ENCODE measurements around the gene KCNH1.

Gene KCNH1

DNA sequence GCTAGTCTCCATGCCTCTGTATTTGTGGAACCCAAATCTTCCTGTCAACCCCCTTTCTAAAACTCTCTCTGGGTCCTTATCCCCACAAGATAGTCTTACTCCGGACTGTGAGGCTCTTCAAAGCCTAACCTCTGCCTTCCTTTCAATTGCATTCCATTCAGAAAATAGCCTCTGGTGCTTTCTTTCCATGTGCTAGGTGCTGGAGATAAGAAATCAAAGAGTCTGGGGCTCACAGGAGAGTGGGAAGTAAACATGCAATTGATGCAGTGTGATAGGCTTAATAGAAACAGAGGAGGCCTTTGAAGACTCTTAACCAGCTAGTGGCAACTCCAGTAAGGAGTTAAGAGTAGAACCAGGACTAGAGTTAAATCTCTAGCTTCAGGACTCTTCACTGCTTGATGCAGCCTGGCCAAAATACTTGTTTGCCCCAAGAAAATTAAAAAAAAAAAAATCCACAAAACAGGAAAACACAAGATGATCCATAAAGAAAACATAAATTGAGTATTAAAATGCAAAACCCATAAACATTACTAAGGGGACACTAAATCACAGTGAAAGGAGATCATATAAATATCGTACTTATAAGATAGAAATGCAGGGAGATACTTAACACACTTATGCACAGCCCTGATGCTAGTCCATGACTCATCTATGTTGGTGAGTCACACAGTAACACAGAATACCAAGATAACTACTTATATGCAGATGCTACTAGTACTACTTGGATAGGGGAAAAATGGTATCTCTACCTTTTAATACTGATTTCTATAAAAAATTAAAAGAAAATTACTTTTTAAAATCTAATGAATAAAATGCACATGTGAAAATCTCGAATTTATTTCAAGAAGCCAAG is 341.5 kb downstream of the KCNH1 start:
- Histone ChIP-seq H3K9ac (ENCODE audit: low read length) (no peak overlapping the region), H3K27me3 (replicated peaks; ENCODE audit: control insufficient read depth, insufficient read depth, low read length) (peaks cover 12% of the 10 kb centered on the region), H3K9me3 (ENCODE audit: control insufficient read depth, low read length) (no peaks in the 10 kb centered on the region), H3K36me3 (ENCODE audit: control insufficient read depth, insufficient read depth, low read length, severe bottlenecking) (no peaks in the 10 kb centered on the region), H3K4me1 (ENCODE audit: control insufficient read depth, insufficient read depth, low read length) (no peaks in the 10 kb centered on the region), H3K4me3 (ENCODE audit: low read length) (no peak overlapping the region)
- DNase-seq (ENCODE audit: low read depth), result peak; percentile 72

- Histone ChIP-seq H3K4me3 (ENCODE audit: low read length) (no peak overlapping the region), H3K4me1 (ENCODE audit: control insufficient read depth, insufficient read depth, low read length) (no peaks in the 10 kb centered on the region), H3K27me3 (replicated peaks; ENCODE audit: control insufficient read depth, insufficient read depth, low read length) (peaks cover 10% of the 10 kb centered on the region), H3K9me3 (ENCODE audit: control insufficient read depth, low read length) (no peaks in the 10 kb centered on the region), H3K9ac (ENCODE audit: low read length) (no peak overlapping the region), H3K36me3 (ENCODE audit: control insufficient read depth, insufficient read depth, low read length, severe bottlenecking) (no peaks in the 10 kb centered on the region)
- DNase-seq (ENCODE audit: low read depth), result no peak
Observed at GRCh38 chr1:210790196-210790595, 343.8 kb downstream of the KCNH1 start.

DNA sequence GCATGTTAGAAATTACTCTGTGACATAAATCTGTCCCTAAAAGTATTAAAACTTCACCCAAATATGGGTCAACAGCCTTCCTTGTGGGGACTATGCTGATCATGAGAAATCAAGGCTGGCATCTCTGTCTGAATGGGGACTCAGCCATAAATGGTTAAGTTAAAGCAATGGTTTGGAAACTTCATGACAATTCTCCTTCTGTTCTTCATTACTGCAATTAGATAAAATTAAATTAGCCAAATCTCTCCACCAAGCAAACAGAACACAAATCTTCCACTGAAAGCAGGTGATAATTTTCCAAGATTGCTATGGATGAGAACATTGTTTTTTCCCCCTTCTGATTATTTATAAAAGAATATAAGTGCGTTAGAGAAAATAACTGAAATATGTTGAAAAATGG is 346.1 kb downstream of the KCNH1 start:
- Histone ChIP-seq H3K9me3 (ENCODE audit: control insufficient read depth, low read length) (no peaks in the 10 kb centered on the region), H3K9ac (ENCODE audit: low read length) (no peak overlapping the region), H3K4me3 (ENCODE audit: low read length) (no peak overlapping the region), H3K36me3 (ENCODE audit: control insufficient read depth, insufficient read depth, low read length, severe bottlenecking) (no peaks in the 10 kb centered on the region), H3K4me1 (ENCODE audit: control insufficient read depth, insufficient read depth, low read length) (no peaks in the 10 kb centered on the region), H3K27me3 (replicated peaks; ENCODE audit: control insufficient read depth, insufficient read depth, low read length) (peaks cover 8% of the 10 kb centered on the region)
- no peak for DNase-seq (ENCODE audit: low read depth)

- H3K4me1 ChIP-seq (ENCODE audit: control insufficient read depth, insufficient read depth, low read length), result no peaks in the 10 kb centered on the region
- H3K36me3 ChIP-seq (ENCODE audit: control insufficient read depth, insufficient read depth, low read length, severe bottlenecking), result no peaks in the 10 kb centered on the region
- DNase-seq (ENCODE audit: low read depth), result no peak
- no peaks in the 10 kb centered on the region for H3K9me3 ChIP-seq (ENCODE audit: control insufficient read depth, low read length)
- H3K4me3 ChIP-seq (ENCODE audit: low read length), result no peak overlapping the region
- peaks cover 9% of the 10 kb centered on the region for H3K27me3 ChIP-seq (replicated peaks; ENCODE audit: control insufficient read depth, insufficient read depth, low read length)
- no peak overlapping the region for H3K9ac ChIP-seq (ENCODE audit: low read length)
Observed at GRCh38 chr1:210786546-210786945, 347.4 kb downstream of the KCNH1 start.

DNA sequence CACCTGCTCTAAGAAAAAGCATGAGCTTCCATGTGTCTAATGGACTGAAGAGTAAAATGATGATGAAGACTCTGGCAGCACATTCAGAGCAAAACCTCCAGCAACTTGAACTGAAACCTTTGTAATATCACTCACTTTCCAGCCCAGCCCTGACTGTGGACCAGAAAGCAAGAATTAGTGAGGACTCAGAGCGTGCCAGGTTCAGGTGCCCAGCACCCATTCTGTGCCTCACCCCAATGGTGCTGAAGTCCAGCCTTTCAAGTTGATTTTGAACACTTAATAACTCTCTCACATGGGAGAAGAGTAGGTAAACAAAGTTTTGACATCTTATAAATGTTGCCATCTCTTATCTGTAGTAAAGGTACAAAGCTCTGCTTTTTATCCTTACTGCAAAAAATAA is 350.0 kb downstream of the KCNH1 start:
- no peak for DNase-seq (ENCODE audit: low read depth)

DNA sequence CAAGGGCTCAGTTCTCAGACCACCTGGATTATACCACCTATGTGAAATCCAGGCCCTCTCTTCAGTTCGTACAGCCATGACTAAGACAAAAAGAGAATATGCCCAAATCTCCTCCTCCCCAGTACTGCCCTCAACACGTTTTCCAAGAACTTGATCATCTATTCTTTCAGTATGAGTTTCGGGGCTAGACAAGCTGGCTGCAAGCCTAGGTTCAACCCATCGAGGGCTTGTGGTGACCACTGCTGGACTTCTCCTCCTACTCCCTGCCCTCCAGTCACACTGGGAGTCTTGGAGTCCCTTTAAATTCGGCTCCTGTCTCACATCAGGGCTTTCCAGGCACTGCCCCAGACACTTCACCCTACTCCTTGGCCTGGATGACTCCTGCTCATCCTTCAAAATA is 352.3 kb downstream of the KCNH1 start:
- Histone ChIP-seq H3K4me3 (ENCODE audit: low read length) (no peak overlapping the region), H3K36me3 (ENCODE audit: control insufficient read depth, insufficient read depth, low read length, severe bottlenecking) (no peaks in the 10 kb centered on the region), H3K9me3 (ENCODE audit: control insufficient read depth, low read length) (no peaks in the 10 kb centered on the region), H3K4me1 (ENCODE audit: control insufficient read depth, insufficient read depth, low read length) (no peaks in the 10 kb centered on the region), H3K27me3 (replicated peaks; ENCODE audit: control insufficient read depth, insufficient read depth, low read length) (peaks cover 6% of the 10 kb centered on the region), H3K9ac (ENCODE audit: low read length) (no peak overlapping the region)
- DNase-seq (ENCODE audit: low read depth), result no peak

More for the DNA sequence above, 350.0 kb downstream of the KCNH1 start:
- Histone ChIP-seq H3K27me3 (replicated peaks; ENCODE audit: control insufficient read depth, insufficient read depth, low read length) (peaks cover 9% of the 10 kb centered on the region), H3K4me3 (ENCODE audit: low read length) (no peak overlapping the region), H3K9ac (ENCODE audit: low read length) (no peak overlapping the region), H3K4me1 (ENCODE audit: control insufficient read depth, insufficient read depth, low read length) (no peaks in the 10 kb centered on the region), H3K36me3 (ENCODE audit: control insufficient read depth, insufficient read depth, low read length, severe bottlenecking) (no peaks in the 10 kb centered on the region), H3K9me3 (ENCODE audit: control insufficient read depth, low read length) (no peaks in the 10 kb centered on the region)

- DNase-seq (ENCODE audit: low read depth), result no peak
- no peaks in the 10 kb centered on the region for H3K36me3 ChIP-seq (ENCODE audit: control insufficient read depth, insufficient read depth, low read length, severe bottlenecking)
- H3K4me1 ChIP-seq (ENCODE audit: control insufficient read depth, insufficient read depth, low read length), result no peaks in the 10 kb centered on the region
- peaks cover 4% of the 10 kb centered on the region for H3K27me3 ChIP-seq (replicated peaks; ENCODE audit: control insufficient read depth, insufficient read depth, low read length)
- no peaks in the 10 kb centered on the region for H3K9me3 ChIP-seq (ENCODE audit: control insufficient read depth, low read length)
- H3K9ac ChIP-seq (ENCODE audit: low read length), result no peak overlapping the region
- no peak overlapping the region for H3K4me3 ChIP-seq (ENCODE audit: low read length)
Observed at GRCh38 chr1:210779269-210779668, 354.7 kb downstream of the KCNH1 start.

GRCh38 chr1:210777914-210778313 is 356.0 kb downstream of the KCNH1 start:
- H3K4me1 ChIP-seq (ENCODE audit: control insufficient read depth, insufficient read depth, low read length), result no peaks in the 10 kb centered on the region
- H3K36me3 ChIP-seq (ENCODE audit: control insufficient read depth, insufficient read depth, low read length, severe bottlenecking), result no peaks in the 10 kb centered on the region
- peaks cover 2% of the 10 kb centered on the region for H3K27me3 ChIP-seq (replicated peaks; ENCODE audit: control insufficient read depth, insufficient read depth, low read length)
- no peaks in the 10 kb centered on the region for H3K9me3 ChIP-seq (ENCODE audit: control insufficient read depth, low read length)
- H3K4me3 ChIP-seq (ENCODE audit: low read length), result no peak overlapping the region
- DNase-seq (ENCODE audit: low read depth), result no peak
- no peak overlapping the region for H3K9ac ChIP-seq (ENCODE audit: low read length)

DNA sequence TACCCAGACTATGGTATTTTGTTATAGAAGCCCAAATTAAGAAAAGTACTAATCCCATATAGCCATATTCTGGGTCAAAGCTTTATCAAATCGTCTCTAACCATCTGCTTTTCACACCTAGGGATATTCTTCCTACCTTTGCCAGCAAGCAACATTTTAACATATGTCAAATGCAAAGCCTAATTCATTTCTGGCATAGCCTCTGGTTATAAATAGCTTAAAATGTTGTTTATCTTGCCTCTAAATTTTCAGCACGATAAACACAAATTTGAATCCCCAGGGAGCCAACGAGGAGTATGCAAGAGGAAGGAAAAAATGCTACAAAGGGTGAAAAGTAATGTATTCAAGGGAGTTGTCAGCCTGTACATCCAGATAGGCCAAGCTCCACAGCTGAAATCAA is 357.2 kb downstream of the KCNH1 start:
- Histone ChIP-seq H3K27me3 (replicated peaks; ENCODE audit: control insufficient read depth, insufficient read depth, low read length) (no peaks in the 10 kb centered on the region), H3K4me3 (ENCODE audit: low read length) (no peak overlapping the region), H3K9ac (ENCODE audit: low read length) (no peak overlapping the region), H3K9me3 (ENCODE audit: control insufficient read depth, low read length) (no peaks in the 10 kb centered on the region), H3K4me1 (ENCODE audit: control insufficient read depth, insufficient read depth, low read length) (no peaks in the 10 kb centered on the region), H3K36me3 (ENCODE audit: control insufficient read depth, insufficient read depth, low read length, severe bottlenecking) (no peaks in the 10 kb centered on the region)
- no peak for DNase-seq (ENCODE audit: low read depth)

GRCh38 chr1:210775289-210775688 is 358.7 kb downstream of the KCNH1 start:
- no peak overlapping the region for H3K4me3 ChIP-seq (ENCODE audit: low read length)
- no peaks in the 10 kb centered on the region for H3K27me3 ChIP-seq (replicated peaks; ENCODE audit: control insufficient read depth, insufficient read depth, low read length)
- H3K4me1 ChIP-seq (ENCODE audit: control insufficient read depth, insufficient read depth, low read length), result no peaks in the 10 kb centered on the region
- no peak overlapping the region for H3K9ac ChIP-seq (ENCODE audit: low read length)
- H3K36me3 ChIP-seq (ENCODE audit: control insufficient read depth, insufficient read depth, low read length, severe bottlenecking), result no peaks in the 10 kb centered on the region
- H3K9me3 ChIP-seq (ENCODE audit: control insufficient read depth, low read length), result no peaks in the 10 kb centered on the region
- no peak for DNase-seq (ENCODE audit: low read depth)

- Histone ChIP-seq H3K27me3 (replicated peaks; ENCODE audit: control insufficient read depth, insufficient read depth, low read length) (no peaks in the 10 kb centered on the region), H3K9ac (ENCODE audit: low read length) (no peak overlapping the region), H3K9me3 (ENCODE audit: control insufficient read depth, low read length) (no peaks in the 10 kb centered on the region), H3K36me3 (ENCODE audit: control insufficient read depth, insufficient read depth, low read length, severe bottlenecking) (no peaks in the 10 kb centered on the region), H3K4me1 (ENCODE audit: control insufficient read depth, insufficient read depth, low read length) (no peaks in the 10 kb centered on the region), H3K4me3 (ENCODE audit: low read length) (no peak overlapping the region)
- DNase-seq (ENCODE audit: low read depth), result no peak
Observed at GRCh38 chr1:210773450-210773849, 360.5 kb downstream of the KCNH1 start.

DNA sequence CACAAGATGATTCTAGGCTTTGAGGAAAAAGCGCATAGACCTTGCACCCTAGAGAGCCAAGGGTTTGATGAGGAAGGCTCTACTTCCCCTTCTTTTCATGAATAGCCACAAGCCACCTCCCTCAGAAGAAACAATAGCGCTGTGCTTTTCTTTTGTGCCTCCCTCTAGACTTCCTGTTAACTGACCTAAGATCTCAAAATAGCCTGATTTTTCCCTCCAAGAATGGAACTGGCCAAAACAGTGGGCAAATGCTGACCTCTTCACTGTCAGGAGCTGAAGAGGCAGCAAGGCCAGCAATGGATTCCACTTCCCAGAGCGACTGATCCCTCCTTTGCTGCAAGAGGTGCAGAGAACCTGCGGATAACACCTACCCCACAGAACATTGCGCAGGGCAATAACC is 362.8 kb downstream of the KCNH1 start:
- H3K4me3 ChIP-seq (ENCODE audit: low read length), result no peak overlapping the region
- no peaks in the 10 kb centered on the region for H3K36me3 ChIP-seq (ENCODE audit: control insufficient read depth, insufficient read depth, low read length, severe bottlenecking)
- no peaks in the 10 kb centered on the region for H3K27me3 ChIP-seq (replicated peaks; ENCODE audit: control insufficient read depth, insufficient read depth, low read length)
- DNase-seq (ENCODE audit: low read depth), result no peak
- no peak overlapping the region for H3K9ac ChIP-seq (ENCODE audit: low read length)
- no peaks in the 10 kb centered on the region for H3K4me1 ChIP-seq (ENCODE audit: control insufficient read depth, insufficient read depth, low read length)
- H3K9me3 ChIP-seq (ENCODE audit: control insufficient read depth, low read length), result no peaks in the 10 kb centered on the region

All from adipocyte (in vitro differentiated cells).